GM21529 (cell line): ENCODE data around the gene ANKFY1.
"Not testable (repeated sequence)": the region's sequence is repeated elsewhere in the genome, so short reads cannot be mapped to it uniquely, and the experiment has no call there.

Experiments used
- ATAC-seq: cut with Tn5 transposase; IDR thresholded peaks from one replicate; pipeline ENCODE4 v1.9.1; 2021; ENCODE audit not compliant: unreplicated experiment

ANKFY1 gene

DNA sequence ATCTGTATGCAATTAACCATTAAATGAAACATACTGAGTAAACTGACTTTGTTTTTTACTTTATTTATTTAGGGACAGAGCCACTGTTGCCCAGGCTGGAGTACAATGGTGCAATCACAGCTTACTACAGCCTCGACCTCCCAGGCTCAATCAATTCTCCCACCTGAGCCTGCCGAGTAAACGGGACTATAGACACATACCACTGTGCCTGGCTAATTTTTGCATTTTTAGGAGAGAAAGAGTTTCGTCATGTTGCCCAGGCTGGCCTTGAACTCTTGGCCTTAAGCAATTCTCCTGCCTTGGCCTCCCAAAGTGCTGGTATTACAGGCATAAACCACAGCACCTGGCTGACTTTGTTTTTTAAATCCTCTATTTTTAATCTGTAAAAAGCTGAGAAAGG, 42.6 kb downstream of the ANKFY1 start:
- no peak for ATAC-seq

DNA sequence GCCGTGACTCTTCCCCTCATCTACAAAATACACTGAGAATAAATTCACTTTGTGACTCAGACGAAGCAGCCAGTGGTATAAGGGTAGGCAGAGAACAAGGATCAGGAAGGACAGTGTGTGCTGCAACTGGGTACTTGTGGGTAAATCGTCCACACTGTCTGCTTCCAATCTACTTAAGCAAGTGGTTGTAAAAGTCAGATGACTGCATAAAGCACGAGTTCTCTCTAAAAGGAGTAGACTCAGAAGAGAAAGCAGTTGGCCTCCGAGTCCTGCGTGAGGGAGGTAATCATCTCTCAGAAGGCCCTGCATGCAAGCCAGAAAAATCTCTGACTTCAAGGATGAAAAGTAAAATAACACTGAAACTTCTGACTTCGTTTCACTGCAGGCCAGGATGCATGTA, 43.1 kb downstream of the ANKFY1 start:
- ATAC-seq: no peak

DNA sequence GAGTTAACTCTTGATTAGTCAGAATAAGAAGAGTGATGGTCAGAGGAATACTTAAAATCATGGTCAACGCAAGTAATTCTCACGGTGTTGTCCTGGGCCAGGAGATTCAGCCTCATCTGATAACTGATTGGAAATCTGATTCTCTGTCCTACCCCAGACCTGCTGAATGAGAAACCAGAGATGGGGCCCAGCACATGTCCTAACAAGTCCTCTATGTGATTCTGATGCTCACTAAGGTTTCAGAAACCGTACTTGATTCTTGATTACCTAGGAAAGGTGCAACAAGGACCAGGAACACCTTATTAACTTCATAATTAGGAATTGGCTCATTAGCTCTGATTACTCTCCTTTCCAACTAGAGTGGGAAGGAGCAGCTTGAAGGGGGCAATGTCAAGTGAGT, 44.5 kb downstream of the ANKFY1 start:
- ATAC-seq: no peak

DNA sequence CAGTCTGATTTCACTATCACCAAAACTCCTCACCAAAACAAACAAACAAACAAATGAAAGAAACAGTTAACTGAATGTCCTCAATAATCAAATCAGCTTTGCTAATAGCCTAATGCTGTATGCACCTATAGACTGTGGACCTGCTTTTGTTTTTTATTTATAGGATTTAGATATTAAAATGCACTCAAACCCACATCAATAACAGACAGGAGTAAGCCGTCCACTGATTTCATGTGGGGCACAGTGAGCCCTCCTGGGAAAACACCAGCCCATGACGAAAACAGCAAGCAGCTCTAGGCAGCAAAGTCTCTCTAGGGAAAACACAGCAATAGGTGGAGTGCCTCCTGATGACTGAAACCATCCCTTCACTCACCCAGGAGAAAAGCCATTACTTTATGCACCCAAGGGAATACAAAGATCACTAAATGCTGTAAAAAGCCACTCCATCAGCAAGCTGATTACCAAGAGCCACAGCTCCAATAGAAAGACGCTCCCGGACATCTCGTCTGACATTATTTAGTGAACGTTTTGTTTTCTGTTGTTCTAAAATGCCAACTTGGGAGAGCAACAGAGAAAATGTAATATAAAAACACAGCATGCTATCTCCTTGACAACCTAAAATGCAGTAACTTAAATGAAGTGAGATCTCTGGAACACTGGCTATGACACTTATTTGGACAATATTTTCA, 47.8 kb downstream of the ANKFY1 start:
- ATAC-seq: no peak

DNA sequence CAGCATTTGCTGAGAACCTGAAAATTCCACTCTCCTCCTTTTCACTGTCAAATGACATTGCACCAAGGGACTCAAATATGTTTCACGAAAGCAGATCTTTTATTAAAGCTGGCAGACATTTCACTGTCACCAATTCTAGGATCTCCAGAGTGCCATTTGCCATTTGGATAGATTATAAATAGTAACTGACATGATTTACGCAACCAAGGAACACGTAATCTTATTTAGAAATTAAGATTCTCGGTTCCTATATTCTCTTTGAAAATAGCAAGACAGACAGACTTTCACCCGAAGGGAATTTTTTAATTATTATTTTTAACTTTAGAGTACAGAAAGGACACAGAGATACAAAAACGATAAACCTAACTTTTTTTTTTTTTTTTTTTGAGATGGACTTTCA, 49.6 kb downstream of the ANKFY1 start:
- no peak for ATAC-seq

DNA sequence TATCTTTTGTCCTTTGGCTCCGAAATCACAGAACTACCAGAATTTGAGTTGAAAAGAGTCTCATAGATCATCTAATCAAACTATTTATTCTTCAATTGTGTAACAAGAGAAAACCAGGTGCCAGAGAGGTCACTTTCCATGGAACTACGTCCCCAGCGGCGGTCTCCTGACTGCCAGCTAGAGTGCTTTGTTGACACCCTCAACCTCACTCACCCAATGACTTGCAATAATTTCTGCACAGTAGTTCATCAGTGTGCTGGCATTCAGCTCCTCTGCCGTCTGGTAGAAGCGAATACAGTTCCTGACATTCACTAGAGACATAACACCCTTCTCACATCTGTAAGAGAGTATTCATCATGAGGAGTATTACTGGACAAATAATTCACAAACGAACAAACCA, 54.2 kb downstream of the ANKFY1 start:
- ATAC-seq: no peak

DNA sequence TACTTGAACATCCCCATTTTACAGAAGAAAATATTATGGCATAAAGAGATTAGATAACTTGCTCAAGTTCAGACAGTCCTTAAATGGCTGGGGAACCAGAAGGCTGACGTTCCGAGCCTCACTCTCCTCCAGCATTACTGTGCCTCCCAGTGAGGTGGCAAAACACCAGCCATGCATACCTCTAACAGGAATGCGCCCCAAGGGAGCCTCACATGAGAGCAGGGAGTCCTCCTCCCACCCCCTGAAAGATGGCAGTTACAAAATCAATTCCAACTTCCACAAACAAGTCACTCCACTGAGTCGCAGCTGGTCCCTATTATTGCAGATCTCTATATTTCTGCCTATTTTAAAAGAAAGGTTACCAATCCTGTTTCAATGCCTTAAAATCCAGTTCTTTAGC, 55.5 kb downstream of the ANKFY1 start:
- ATAC-seq: no peak

DNA sequence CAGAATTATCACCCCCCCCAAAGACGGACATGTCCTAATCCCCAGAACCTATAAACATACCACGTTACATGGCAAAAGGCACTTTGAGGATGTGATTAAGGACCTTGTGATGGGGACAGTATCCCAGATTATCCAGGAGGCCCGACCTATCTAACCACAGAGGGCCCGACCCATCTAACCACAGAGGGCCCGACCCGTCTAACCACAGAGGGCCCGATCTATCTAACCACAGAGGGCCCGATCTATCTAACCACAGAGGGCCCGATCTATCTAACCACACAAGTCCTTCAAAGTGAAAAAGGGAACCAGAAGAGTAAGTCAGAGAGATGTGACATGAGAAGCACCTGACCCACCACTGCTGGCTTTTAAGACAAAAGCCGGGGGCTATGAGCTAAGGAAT, 56.8 kb downstream of the ANKFY1 start:
- no peak for ATAC-seq

DNA sequence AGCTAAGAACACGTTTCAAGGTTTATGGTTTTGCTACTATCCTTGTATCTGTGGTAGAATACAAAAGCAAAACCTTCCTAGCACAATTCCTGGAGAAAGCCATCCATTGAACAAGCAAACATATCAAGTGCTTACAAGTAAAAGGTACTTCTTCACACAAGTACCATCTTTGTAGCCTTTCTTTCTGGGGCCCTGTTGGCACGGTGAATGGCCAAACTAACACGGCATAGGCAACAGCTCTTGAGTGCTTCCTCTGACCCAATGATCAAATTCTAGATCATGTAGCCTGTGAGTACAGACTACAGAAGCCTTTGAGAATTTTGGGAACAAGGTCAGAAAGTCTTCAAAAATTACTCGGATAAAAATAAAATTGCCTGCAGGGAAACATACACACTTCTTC, 57.9 kb downstream of the ANKFY1 start:
- no peak for ATAC-seq

DNA sequence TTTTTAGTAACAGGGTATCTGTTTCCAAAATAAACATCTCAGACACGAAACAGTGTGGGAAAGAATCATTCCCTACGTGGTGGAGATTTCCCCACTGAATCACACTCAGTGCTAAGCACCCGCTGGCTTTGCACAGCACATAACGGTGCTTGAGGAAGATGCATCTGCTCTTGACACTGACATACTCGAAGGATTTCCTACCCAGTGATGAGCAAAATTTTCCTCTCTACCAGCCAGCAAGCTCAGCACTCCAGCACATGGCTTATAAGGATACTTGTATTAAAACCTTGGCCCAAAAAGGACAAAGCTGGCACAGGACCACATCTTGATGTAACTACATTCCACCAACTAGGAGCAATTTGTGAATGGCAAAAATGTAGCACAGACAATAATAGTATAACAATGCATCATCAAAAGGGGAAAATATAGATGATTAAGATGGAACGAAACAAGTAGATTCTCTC, 59.0 kb downstream of the ANKFY1 start:
- ATAC-seq: no peak

DNA sequence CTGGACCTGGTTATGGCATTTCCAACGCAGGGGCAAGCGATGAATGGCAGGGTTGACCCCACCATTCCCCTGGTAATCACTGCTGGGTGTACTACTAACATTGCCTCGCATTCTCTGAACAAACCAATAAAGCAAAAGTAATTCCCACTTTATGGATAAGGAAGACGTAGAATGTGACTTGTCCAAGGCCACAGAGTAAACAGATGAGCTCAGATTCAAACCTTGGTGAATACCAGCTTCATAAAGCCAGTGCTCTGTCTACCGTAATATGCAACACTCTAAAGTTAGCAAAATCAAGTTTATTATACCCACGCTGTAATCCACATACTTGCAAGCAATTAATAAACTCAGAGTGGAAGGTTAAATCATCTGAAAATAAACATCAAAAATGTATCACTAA, 59.6 kb downstream of the ANKFY1 start:
- ATAC-seq: no peak

DNA sequence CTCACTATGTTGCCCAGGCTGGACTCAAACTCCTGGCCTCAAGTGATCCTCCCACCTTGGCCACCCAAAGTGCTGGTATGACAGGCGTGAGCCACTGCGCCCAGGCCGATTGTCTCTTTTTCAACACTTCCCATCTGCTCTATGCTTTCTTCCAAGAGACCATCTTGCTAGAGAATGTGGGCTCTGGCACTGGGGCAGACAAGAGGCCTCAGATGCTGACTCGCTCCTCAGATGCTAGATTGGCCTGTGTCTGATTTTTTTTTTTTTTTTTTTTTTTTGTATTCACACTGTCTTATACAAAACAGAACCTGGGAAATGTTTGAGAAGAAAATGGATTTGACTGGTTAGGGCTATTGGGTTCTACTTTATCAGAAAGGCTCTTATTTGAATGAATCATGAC, 62.6 kb downstream of the ANKFY1 start:
- ATAC-seq: no peak

DNA sequence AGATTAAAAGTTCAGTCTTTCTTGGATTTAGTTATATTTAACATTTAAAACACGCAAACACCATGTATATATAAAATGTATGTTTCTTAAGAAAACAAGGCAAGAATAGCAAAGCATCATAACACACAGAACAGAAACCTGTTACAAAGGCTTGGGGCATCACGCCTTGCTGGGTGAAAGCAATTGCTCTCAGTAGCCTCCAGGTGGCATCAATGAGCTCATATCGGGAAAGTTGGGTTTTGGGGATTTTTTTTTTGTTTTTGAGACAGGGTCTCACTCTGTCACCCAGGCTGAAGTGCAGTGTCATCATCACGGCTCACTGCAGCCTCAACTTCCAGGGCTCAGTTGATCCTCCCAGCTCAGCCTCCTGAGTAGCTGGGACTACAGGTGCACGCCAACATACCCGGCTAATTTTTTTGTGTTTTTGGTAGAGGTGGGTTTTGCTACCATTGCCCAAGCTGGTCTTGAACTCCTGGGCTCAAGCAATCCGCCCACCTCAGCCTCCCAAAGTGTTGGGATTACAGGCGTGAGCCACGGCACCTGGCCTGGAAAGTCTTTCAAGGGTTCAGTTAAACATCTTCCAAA, 63.9 kb downstream of the ANKFY1 start:
- ATAC-seq: no peak

DNA sequence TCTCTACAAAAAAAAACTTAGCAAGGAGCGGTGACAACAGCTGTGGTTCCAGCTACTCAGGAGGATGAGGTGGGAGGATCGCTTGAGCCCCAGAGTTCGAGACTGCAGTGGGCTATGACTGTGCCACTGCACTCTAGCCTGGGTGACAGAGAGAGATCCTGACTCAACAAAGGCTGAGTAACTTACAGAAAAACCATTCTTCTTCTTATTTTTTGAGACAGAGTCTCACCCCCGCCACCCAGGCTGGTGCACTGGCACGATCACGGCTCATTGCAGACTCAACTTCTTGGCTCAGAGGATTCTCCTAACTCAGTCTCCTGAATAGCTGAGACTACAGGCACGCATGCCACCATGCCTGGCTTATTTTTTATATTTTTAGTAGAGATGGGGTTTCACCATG, 64.8 kb downstream of the ANKFY1 start:
- ATAC-seq: no peak

DNA sequence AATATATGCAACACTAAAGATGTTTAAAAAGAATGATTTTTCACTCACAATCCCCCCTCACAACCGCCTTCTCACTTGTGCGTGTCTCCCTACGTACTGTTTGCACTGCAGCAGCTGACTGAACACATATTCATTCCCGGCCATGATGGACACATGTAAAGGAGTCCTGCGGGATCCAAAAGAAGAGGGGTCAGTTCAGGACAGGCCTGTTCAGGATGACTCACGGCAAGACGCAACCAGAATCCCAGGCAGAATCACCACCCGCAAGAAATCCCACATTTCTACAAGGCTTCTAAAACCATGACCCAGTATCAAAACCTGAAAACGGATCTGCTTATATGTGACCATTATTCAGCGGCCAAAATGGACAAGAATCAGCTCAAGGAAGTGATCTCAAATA, 68.5 kb downstream of the ANKFY1 start:
- ATAC-seq: no peak

DNA sequence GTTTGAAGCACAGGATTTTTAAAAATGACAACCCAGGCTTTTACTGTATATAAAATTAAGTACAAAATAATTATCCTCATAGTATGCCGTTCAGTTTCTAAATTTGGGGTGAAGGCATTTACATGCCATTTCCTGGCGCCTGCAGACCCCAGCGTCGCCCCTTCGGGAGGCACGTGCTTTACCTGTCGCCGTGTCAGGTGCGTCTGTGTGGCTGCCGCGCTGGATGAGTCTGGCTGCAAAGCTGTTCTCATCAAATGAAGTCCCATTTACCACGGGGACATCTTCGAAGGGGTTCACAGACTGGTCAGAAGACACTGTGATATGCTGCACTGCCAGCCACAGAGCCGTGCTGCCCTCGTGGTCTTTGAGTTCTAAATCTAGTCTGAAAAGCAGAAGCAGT, 69.0 kb downstream of the ANKFY1 start:
- no peak for ATAC-seq

DNA sequence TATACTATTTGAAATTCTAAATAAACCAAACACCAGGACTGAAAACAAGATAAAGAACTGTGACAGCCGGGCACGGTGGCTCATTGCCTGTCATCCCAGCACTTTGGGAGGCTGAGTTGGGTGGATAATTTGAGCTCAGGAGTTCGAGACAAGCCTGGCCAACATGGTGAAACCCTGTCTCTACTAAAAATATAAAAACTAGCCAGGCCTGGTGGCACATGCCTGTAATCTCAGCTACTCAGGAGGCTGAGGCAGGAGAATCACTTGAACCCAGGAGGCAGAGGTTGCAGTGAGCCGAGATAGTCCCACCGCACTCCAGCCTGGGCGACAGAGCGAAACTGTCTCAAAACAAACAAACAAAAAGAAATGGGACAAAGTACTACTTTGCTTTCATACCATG, 73.0 kb downstream of the ANKFY1 start:
- ATAC-seq: not testable (repeated sequence)

DNA sequence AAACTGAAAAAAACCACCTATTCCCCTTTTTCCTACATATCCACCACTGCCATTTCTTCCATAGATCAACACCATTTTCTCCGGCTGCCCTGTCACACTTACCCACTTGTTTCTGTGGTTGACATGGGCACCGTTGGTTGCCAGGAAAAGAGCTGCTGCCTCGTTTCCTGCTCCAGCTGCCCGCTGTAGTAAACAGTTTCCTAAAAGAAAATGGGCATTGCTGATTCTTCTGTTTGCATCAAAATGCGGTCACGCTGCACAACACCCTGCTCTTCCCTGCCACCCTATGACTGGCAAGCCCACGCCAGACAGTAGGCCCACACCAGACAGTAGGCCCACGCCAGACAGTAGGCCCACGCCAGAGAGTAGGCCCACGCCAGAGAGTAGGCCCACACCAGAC, 74.5 kb downstream of the ANKFY1 start:
- no peak for ATAC-seq

DNA sequence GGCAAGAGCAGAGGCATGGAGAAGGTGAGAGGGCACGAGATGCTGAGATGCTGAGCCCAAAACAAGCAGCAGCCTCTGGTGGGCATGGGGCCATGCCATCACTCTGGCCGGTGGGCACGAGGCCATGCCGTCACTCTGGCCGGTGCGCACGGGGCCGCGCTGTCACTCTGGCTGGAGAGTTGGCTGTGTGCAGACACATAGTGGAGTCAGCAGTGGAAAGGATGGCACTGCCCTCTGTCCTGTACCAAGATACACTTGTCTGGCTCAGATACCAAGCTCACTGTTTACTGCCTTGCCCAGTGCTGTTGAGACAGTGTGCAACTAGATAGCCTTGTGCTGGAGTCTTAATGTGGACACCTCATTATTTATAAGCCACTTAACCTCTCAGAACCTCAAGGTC, 75.7 kb downstream of the ANKFY1 start:
- no peak for ATAC-seq

DNA sequence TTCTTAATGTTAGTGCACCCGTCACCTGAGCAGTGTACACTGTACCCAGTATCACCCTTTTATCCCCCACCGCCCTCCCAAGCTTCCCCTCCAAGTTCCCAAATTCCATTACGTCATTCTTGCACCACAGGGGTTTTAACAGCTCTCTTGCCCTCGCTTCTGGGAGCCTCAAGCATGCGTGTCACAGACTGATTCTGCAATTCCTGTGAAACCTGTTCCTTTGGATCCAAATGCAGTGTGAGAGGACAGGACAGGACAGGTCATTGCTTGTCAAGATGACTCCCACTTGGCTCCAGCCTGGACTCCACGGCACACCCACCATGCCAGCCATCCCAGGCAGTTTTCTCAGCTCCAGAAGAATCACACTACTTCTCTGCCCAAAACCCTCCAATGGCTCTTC, 76.7 kb downstream of the ANKFY1 start:
- no peak for ATAC-seq

DNA sequence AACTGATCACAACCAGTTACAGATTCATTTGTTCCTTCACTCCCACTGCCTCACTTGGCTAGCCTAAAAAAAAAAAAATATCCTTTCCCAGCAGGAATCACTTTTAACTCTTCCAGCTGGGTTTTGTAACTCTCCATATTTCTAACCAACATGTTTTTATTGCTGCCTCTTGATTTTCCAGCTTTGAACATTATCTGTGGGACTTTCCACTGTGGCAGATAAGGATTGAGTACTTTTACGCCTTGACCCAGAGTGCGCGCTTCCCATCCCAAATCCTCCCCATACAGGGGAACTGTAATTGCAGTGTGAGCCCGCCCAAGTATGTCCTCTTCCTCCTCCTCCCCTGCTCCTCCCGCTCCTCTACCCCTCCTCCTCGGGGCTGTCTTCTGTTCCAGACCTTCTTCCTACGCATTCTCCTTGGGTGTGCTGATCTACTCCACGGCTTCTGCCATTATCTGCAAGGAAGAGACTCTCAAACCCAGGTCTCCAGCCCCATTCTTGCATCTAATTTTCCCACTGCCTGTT, 77.4 kb downstream of the ANKFY1 start:
- no peak for ATAC-seq

DNA sequence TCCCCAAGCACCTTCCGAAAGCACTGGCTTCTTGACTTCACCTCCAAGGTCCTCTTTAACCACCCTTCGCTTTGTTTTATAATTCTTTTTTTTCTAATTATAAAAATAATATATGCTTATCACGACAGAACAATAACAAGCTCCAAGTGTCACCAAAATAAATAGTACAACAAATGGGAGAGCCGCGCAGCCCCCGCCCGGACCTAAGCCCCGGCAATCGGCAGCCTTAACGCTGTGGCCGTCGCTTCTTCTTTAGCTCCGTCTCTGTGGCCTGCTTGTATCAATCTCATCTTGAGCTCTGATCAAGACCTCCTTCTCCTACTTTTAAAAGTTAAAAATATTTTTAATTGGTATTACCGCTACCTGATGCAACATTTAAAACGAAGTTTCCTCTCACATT, 78.1 kb downstream of the ANKFY1 start:
- no peak for ATAC-seq

DNA sequence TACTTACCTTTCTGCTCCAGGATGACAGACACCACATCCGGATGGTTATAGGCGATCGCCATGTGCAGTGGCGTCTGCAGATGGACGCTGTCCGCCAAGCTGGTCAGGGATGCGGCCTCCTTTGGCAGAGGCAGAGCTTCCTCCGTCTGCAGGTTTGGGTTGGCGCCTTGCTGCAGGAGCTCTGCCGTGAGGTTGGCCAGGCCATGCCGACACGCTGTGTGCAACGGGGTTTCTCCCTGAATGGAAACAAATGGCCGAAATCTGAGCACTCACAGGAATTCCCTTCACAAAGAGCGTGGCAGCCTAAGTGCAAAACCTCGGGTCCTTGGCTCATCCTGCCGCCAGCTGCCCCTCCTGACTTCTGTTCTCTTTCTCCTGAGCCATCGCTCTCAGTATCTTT, 79.0 kb downstream of the ANKFY1 start:
- no peak for ATAC-seq
